SU-DHL-6 (cell line): ENCODE data around the gene PPP1R9B.
A peak's percentile ranks its signal among the peaks of the same experiment; 100 is the strongest.

Source experiments
- H2AFZ ChIP-seq: fragments of 200-600 bp; sonication (generic); 2 replicates; pipeline ENCODE4 v1.6.1; 2014; ENCODE audit warnings: low read depth, mild to moderate bottlenecking, moderate library complexity, mixed read lengths, antibody characterized with exemption, low read length; ENCODE audit not compliant: severe bottlenecking
- H3F3A ChIP-seq: fragments of 200-600 bp; shearing (Covaris generic); 2 replicates; pipeline ENCODE4 v1.6.0; 2016; ENCODE audit warnings: antibody characterized with exemption, mild to moderate bottlenecking; ENCODE audit not compliant: insufficient read depth
- H3K27ac ChIP-seq: fragments of 200-600 bp; sonication (generic); 2 replicates; pipeline ENCODE4 v1.5.1; 2016; ENCODE audit warnings: low read depth, mild to moderate bottlenecking, low read length, moderate library complexity, mixed read lengths
- H3K27me3 ChIP-seq: fragments of 200-600 bp; sonication (generic), shearing (Covaris generic); 2 replicates; pipeline ENCODE4 v1.6.0; 2014; ENCODE audit warnings: mild to moderate bottlenecking, low read length
- H3K36me3 ChIP-seq: fragments of 200-600 bp; sonication (generic); 2 replicates; pipeline ENCODE4 v1.6.1; 2014; ENCODE audit warnings: mild to moderate bottlenecking, low read length, mixed read lengths
- H3K4me2 ChIP-seq: fragments of 300-600, 200-600 bp; shearing (Covaris generic), sonication (generic); 2 replicates; pipeline ENCODE4 v1.6.0; 2014; ENCODE audit warnings: low read length, low read depth, mild to moderate bottlenecking; ENCODE audit not compliant: poor library complexity, severe bottlenecking
- H3K4me3 ChIP-seq: fragments of 200-600 bp; sonication (generic); 2 replicates; pipeline ENCODE4 v1.5.1; 2014; ENCODE audit warnings: antibody characterized with exemption, low read length, mild to moderate bottlenecking, mixed read lengths; ENCODE audit not compliant: insufficient read depth, poor library complexity, severe bottlenecking
- H3K79me2 ChIP-seq: fragments of 200-600 bp; sonication (generic); 2 replicates; pipeline ENCODE4 v1.6.1; 2014; ENCODE audit warnings: mild to moderate bottlenecking, low read length, moderate library complexity; ENCODE audit not compliant: insufficient read depth
- H3K9ac ChIP-seq: fragments of 200-600 bp; sonication (generic); 2 replicates; pipeline ENCODE4 v1.7.0; 2014; ENCODE audit warnings: mild to moderate bottlenecking, low read length
- H3K9me2 ChIP-seq: fragments of 200-600 bp; sonication (generic); replicated peaks from 2 replicates; pipeline ENCODE4 v1.6.1; 2014; ENCODE audit warnings: low read length; ENCODE audit not compliant: insufficient read depth
- H3K9me3 ChIP-seq: fragments of 200-600 bp; sonication (generic); 2 replicates; pipeline ENCODE4 v1.6.1; 2014; ENCODE audit warnings: low read length, mixed read lengths; ENCODE audit not compliant: insufficient read depth
- H4K20me1 ChIP-seq: fragments of 200-600 bp; sonication (generic); 2 replicates; pipeline ENCODE4 v1.6.1; 2014; ENCODE audit warnings: low read depth, mild to moderate bottlenecking, antibody characterized with exemption, low read length, moderate library complexity, mixed read lengths
- CTCF ChIP-seq: fragments of 200-600 bp; sonication (generic); IDR thresholded peaks from one replicate; pipeline ENCODE4 v1.5.1; 2017; ENCODE audit warnings: antibody characterized with exemption, mild to moderate bottlenecking, low read length, moderate library complexity; ENCODE audit not compliant: insufficient read depth, poor library complexity, severe bottlenecking
- EZH2phosphoT487 ChIP-seq: fragments of 200-600 bp; sonication (generic), shearing (Covaris generic); conservative IDR thresholded peaks from 2 replicates; pipeline ENCODE4 v1.6.1; 2018; ENCODE audit warnings: mild to moderate bottlenecking, antibody characterized with exemption, low read length, moderate library complexity, mixed read lengths

Gene PPP1R9B

DNA sequence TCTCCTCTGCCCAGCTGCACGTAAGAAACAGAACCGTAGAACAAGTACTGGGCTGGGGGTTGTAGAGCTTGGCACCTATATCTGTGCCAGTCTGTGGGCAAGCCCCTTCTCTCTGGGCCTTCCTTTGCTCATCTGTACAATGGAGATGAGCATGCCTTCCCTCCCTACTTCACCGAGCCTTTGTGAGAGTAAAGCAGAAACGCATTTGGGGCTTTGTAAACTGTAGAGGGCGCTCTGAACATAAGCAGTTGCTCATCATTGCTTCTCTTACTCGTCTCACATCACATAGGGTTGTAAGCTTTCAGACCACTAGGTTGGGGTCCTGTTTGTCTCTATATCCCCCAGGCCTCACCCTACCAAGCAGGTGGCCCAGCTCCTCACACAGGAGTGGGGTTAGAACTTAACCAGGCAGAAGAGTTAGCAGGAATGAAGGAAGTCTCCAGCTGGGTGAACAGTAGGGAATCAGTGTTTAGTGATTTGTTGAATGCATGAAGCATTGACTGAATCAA, 35.6 kb downstream of the PPP1R9B start:
- no peak overlapping the region for H3K27ac ChIP-seq
- no peaks in the 10 kb centered on the region for H3K27me3 ChIP-seq
- H2AFZ ChIP-seq = no peak overlapping the region
- no peaks in the 10 kb centered on the region for H3K9me3 ChIP-seq
- no peak overlapping the region for H3K4me3 ChIP-seq
- H3F3A ChIP-seq = no peaks in the 10 kb centered on the region
- no peak overlapping the region for H3K4me2 ChIP-seq
- no peaks in the 10 kb centered on the region for H3K79me2 ChIP-seq
- no peaks in the 10 kb centered on the region for H3K9me2 ChIP-seq
- no peaks in the 10 kb centered on the region for H4K20me1 ChIP-seq
- no peaks in the 10 kb centered on the region for H3K36me3 ChIP-seq
- no peak overlapping the region for H3K9ac ChIP-seq
- TF ChIP-seq CTCF = peak; percentile 69
- no peak for TF ChIP-seq EZH2phosphoT487

DNA sequence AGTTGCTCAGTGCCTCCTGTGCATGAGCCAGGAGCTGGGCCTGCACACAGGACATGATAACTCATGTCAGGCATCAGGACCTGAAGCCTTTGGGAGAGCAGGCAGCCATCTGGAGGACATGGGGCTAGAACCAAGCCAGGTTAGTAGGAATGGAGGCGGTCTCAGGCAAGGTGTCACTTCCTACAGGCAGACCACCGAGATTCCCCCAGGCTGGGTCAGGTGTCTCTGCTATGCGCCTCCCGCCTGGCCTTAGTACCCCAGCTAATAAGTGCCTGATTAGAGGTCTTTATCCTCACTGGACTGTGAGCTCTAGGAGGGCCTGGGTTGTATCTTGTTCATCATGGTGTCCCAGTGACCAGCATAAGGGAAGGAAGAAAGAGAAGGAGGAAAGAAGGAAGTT, 36.1 kb downstream of the PPP1R9B start:
- Histone ChIP-seq H3K9me3 (no peaks in the 10 kb centered on the region), H3K27ac (no peak overlapping the region), H3K27me3 (no peaks in the 10 kb centered on the region), H3K4me3 (no peak overlapping the region), H2AFZ (no peak overlapping the region), H3K79me2 (no peaks in the 10 kb centered on the region), H3F3A (no peaks in the 10 kb centered on the region), H3K9ac (no peak overlapping the region), H3K36me3 (no peaks in the 10 kb centered on the region), H3K9me2 (no peaks in the 10 kb centered on the region), H4K20me1 (no peaks in the 10 kb centered on the region), H3K4me2 (no peak overlapping the region)
- TF ChIP-seq EZH2phosphoT487 = no peak
- TF ChIP-seq CTCF = no peak

DNA sequence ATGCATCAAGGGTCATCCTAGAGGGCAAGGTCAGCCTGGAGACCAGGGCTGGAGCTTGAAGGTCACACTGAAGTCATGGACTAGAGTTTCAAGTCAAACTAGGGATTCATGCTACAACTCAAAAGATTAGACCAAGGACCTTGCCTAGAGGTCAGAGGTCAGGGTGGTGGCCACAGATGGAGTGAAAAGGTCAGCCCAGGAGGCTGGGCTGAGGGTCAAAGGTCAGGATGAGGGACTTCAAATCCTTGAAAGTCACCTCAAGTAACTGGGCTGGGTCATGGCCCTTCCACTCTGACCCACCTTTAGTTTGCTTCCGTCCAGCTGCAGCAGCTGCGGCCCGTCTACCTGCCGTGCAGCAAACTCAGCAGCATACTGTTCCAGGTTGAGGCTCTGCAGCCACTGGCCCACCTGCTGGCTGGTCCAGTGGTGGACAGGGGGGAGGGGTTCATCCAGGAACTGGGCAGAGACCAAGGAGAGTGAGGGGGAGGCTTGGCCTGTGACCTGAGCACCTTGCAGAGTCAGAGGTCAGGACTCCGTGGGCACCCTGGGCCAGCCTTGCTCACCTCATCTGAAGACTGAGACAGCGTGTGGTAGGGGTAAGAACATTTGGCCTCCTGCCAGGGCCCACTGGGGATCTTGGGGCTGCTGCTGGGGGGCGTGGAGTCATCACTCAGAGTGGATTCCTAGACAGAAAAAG, 36.7 kb downstream of the PPP1R9B start:
- Histone ChIP-seq H3K27ac (no peak overlapping the region), H3K4me3 (no peak overlapping the region), H2AFZ (no peak overlapping the region), H4K20me1 (no peaks in the 10 kb centered on the region), H3K79me2 (no peaks in the 10 kb centered on the region), H3K9ac (no peak overlapping the region), H3K4me2 (no peak overlapping the region), H3K9me2 (no peaks in the 10 kb centered on the region), H3F3A (no peaks in the 10 kb centered on the region), H3K27me3 (no peaks in the 10 kb centered on the region), H3K36me3 (no peaks in the 10 kb centered on the region), H3K9me3 (no peaks in the 10 kb centered on the region)
- TF ChIP-seq CTCF = no peak
- no peak for TF ChIP-seq EZH2phosphoT487
